ENCODE results near the gene PTPRS.
"Not testable (repeated sequence)": the region's sequence is repeated elsewhere in the genome, so short reads cannot be mapped to it uniquely, and the experiment has no call there.

PTPRS gene

GRCh38 chr19:5334366-5334739 lies 6.3 kb downstream of the PTPRS start:
- H3K27me3 ChIP-seq (ENCODE audit: control insufficient read depth in 2 of 2, insufficient read depth in 2 of 2, low read length in 2 of 2): peaks cover 9 to 13% of the 10 kb centered on the region in 2 donors
- H3K4me1 ChIP-seq (ENCODE audit: control insufficient read depth in 2 of 2, insufficient read depth in 2 of 2, low read length in 2 of 2): no peaks in the 10 kb centered on the region
- no peak overlapping the region for H3K9ac ChIP-seq (ENCODE audit: low read depth in 1 of 2, low read length in 2 of 2)
- H3K27ac ChIP-seq (ENCODE audit: low read depth in 2 of 2, low read length in 2 of 2): no peak overlapping the region
- no peaks in the 10 kb centered on the region for H3K36me3 ChIP-seq (ENCODE audit: control insufficient read depth in 2 of 2, insufficient read depth in 2 of 2, low read length in 2 of 2)
- no peaks in the 10 kb centered on the region for H3K9me3 ChIP-seq (ENCODE audit: control insufficient read depth in 2 of 2, low read length in 2 of 2)
- H3K4me3 ChIP-seq (ENCODE audit: low read length in 2 of 2): no peak overlapping the region

GRCh38 chr19:5333581-5334365 lies 6.8 kb downstream of the PTPRS start:
- no peak overlapping the region for H3K9ac ChIP-seq (ENCODE audit: low read depth in 1 of 2, low read length in 2 of 2)
- H3K36me3 ChIP-seq (ENCODE audit: control insufficient read depth in 2 of 2, insufficient read depth in 2 of 2, low read length in 2 of 2): no peaks in the 10 kb centered on the region
- H3K4me1 ChIP-seq (ENCODE audit: control insufficient read depth in 2 of 2, insufficient read depth in 2 of 2, low read length in 2 of 2): no peaks in the 10 kb centered on the region
- H3K27me3 ChIP-seq (ENCODE audit: control insufficient read depth in 2 of 2, insufficient read depth in 2 of 2, low read length in 2 of 2): peaks cover 9 to 13% of the 10 kb centered on the region in 2 donors
- H3K9me3 ChIP-seq (ENCODE audit: control insufficient read depth in 2 of 2, low read length in 2 of 2): no peaks in the 10 kb centered on the region
- H3K27ac ChIP-seq (ENCODE audit: low read depth in 2 of 2, low read length in 2 of 2): no peak overlapping the region
- no peak overlapping the region for H3K4me3 ChIP-seq (ENCODE audit: low read length in 2 of 2)

- H3K27me3 ChIP-seq (ENCODE audit: control insufficient read depth in 2 of 2, insufficient read depth in 2 of 2, low read length in 2 of 2): peaks cover 5 to 6% of the 10 kb centered on the region in 2 donors
- no peak overlapping the region for H3K27ac ChIP-seq (ENCODE audit: low read depth in 2 of 2, low read length in 2 of 2)
- H3K9ac ChIP-seq (ENCODE audit: low read depth in 1 of 2, low read length in 2 of 2): no peak overlapping the region
- H3K36me3 ChIP-seq (ENCODE audit: control insufficient read depth in 2 of 2, insufficient read depth in 2 of 2, low read length in 2 of 2): no peaks in the 10 kb centered on the region
- no peak overlapping the region for H3K4me3 ChIP-seq (ENCODE audit: low read length in 2 of 2)
- no peaks in the 10 kb centered on the region for H3K4me1 ChIP-seq (ENCODE audit: control insufficient read depth in 2 of 2, insufficient read depth in 2 of 2, low read length in 2 of 2)
- H3K9me3 ChIP-seq (ENCODE audit: control insufficient read depth in 2 of 2, low read length in 2 of 2): no peaks in the 10 kb centered on the region
Measured at GRCh38 chr19:5332501-5332900, 8.1 kb downstream of the PTPRS start.

GRCh38 chr19:5331790-5332189 lies 8.8 kb downstream of the PTPRS start:
- no peaks in the 10 kb centered on the region for H3K4me1 ChIP-seq (ENCODE audit: control insufficient read depth in 2 of 2, insufficient read depth in 2 of 2, low read length in 2 of 2)
- H3K36me3 ChIP-seq (ENCODE audit: control insufficient read depth in 2 of 2, insufficient read depth in 2 of 2, low read length in 2 of 2): no peaks in the 10 kb centered on the region
- H3K4me3 ChIP-seq (ENCODE audit: low read length in 2 of 2): no peak overlapping the region
- H3K27me3 ChIP-seq (ENCODE audit: control insufficient read depth in 2 of 2, insufficient read depth in 2 of 2, low read length in 2 of 2): peaks cover 3% of the 10 kb centered on the region in 2 donors
- H3K27ac ChIP-seq (ENCODE audit: low read depth in 2 of 2, low read length in 2 of 2): no peak overlapping the region
- H3K9me3 ChIP-seq (ENCODE audit: control insufficient read depth in 2 of 2, low read length in 2 of 2): no peaks in the 10 kb centered on the region
- no peak overlapping the region for H3K9ac ChIP-seq (ENCODE audit: low read depth in 1 of 2, low read length in 2 of 2)

- Histone ChIP-seq H3K9me3 (ENCODE audit: control insufficient read depth in 2 of 2, low read length in 2 of 2) (no peaks in the 10 kb centered on the region), H3K27ac (ENCODE audit: low read depth in 2 of 2, low read length in 2 of 2) (no peak overlapping the region), H3K27me3 (ENCODE audit: control insufficient read depth in 2 of 2, insufficient read depth in 2 of 2, low read length in 2 of 2) (peaks cover under 1 to 3% of the 10 kb centered on the region in 2 donors), H3K36me3 (ENCODE audit: control insufficient read depth in 2 of 2, insufficient read depth in 2 of 2, low read length in 2 of 2) (no peaks in the 10 kb centered on the region), H3K9ac (ENCODE audit: low read depth in 1 of 2, low read length in 2 of 2) (no peak overlapping the region), H3K4me1 (ENCODE audit: control insufficient read depth in 2 of 2, insufficient read depth in 2 of 2, low read length in 2 of 2) (no peaks in the 10 kb centered on the region), H3K4me3 (ENCODE audit: low read length in 2 of 2) (no peak overlapping the region)
Measured at GRCh38 chr19:5330307-5330720, 10.3 kb downstream of the PTPRS start.

- Histone ChIP-seq H3K4me3 (ENCODE audit: low read length in 2 of 2) (no peak overlapping the region), H3K4me1 (ENCODE audit: control insufficient read depth in 2 of 2, insufficient read depth in 2 of 2, low read length in 2 of 2) (no peaks in the 10 kb centered on the region), H3K27ac (ENCODE audit: low read depth in 2 of 2, low read length in 2 of 2) (no peak overlapping the region), H3K36me3 (ENCODE audit: control insufficient read depth in 2 of 2, insufficient read depth in 2 of 2, low read length in 2 of 2) (no peaks in the 10 kb centered on the region), H3K9me3 (ENCODE audit: control insufficient read depth in 2 of 2, low read length in 2 of 2) (peaks cover 0 to 3% of the 10 kb centered on the region in 2 donors), H3K9ac (ENCODE audit: low read depth in 1 of 2, low read length in 2 of 2) (no peak overlapping the region), H3K27me3 (ENCODE audit: control insufficient read depth in 2 of 2, insufficient read depth in 2 of 2, low read length in 2 of 2) (no peaks in the 10 kb centered on the region)
Measured at GRCh38 chr19:5329141-5329540, 11.5 kb downstream of the PTPRS start.

GRCh38 chr19:5328407-5328806 lies 12.2 kb downstream of the PTPRS start:
- H3K4me3 ChIP-seq (ENCODE audit: low read length in 2 of 2); H3K27me3 ChIP-seq (ENCODE audit: control insufficient read depth in 2 of 2, insufficient read depth in 2 of 2, low read length in 2 of 2); H3K27ac ChIP-seq (ENCODE audit: low read depth in 2 of 2, low read length in 2 of 2); H3K4me1 ChIP-seq (ENCODE audit: control insufficient read depth in 2 of 2, insufficient read depth in 2 of 2, low read length in 2 of 2); H3K9ac ChIP-seq (ENCODE audit: low read depth in 1 of 2, low read length in 2 of 2); H3K9me3 ChIP-seq (ENCODE audit: control insufficient read depth in 2 of 2, low read length in 2 of 2); H3K36me3 ChIP-seq (ENCODE audit: control insufficient read depth in 2 of 2, insufficient read depth in 2 of 2, low read length in 2 of 2): not testable (repeated sequence)

- Histone ChIP-seq H3K9me3 (ENCODE audit: control insufficient read depth in 2 of 2, low read length in 2 of 2) (peaks cover 0 to 3% of the 10 kb centered on the region in 2 donors), H3K4me1 (ENCODE audit: control insufficient read depth in 2 of 2, insufficient read depth in 2 of 2, low read length in 2 of 2) (no peaks in the 10 kb centered on the region), H3K4me3 (ENCODE audit: low read length in 2 of 2) (no peak overlapping the region)
Measured at GRCh38 chr19:5326986-5327623, 13.5 kb downstream of the PTPRS start.

GRCh38 chr19:5326545-5326944 lies 14.1 kb downstream of the PTPRS start:
- Histone ChIP-seq H3K27me3 (ENCODE audit: control insufficient read depth in 2 of 2, insufficient read depth in 2 of 2, low read length in 2 of 2) (no peaks in the 10 kb centered on the region), H3K9me3 (ENCODE audit: control insufficient read depth in 2 of 2, low read length in 2 of 2) (peaks cover 0 to 3% of the 10 kb centered on the region in 2 donors), H3K27ac (ENCODE audit: low read depth in 2 of 2, low read length in 2 of 2) (no peak overlapping the region), H3K9ac (ENCODE audit: low read depth in 1 of 2, low read length in 2 of 2) (no peak overlapping the region), H3K4me3 (ENCODE audit: low read length in 2 of 2) (no peak overlapping the region), H3K36me3 (ENCODE audit: control insufficient read depth in 2 of 2, insufficient read depth in 2 of 2, low read length in 2 of 2) (no peaks in the 10 kb centered on the region), H3K4me1 (ENCODE audit: control insufficient read depth in 2 of 2, insufficient read depth in 2 of 2, low read length in 2 of 2) (no peaks in the 10 kb centered on the region)

More at GRCh38 chr19:5326986-5327623, 13.5 kb downstream of the PTPRS start:
- H3K9ac ChIP-seq (ENCODE audit: low read depth in 1 of 2, low read length in 2 of 2): no peak overlapping the region
- no peaks in the 10 kb centered on the region for H3K27me3 ChIP-seq (ENCODE audit: control insufficient read depth in 2 of 2, insufficient read depth in 2 of 2, low read length in 2 of 2)
- no peaks in the 10 kb centered on the region for H3K36me3 ChIP-seq (ENCODE audit: control insufficient read depth in 2 of 2, insufficient read depth in 2 of 2, low read length in 2 of 2)
- no peak overlapping the region for H3K27ac ChIP-seq (ENCODE audit: low read depth in 2 of 2, low read length in 2 of 2)

GRCh38 chr19:5324947-5325346 lies 15.7 kb downstream of the PTPRS start:
- H3K27me3 ChIP-seq (ENCODE audit: control insufficient read depth in 2 of 2, insufficient read depth in 2 of 2, low read length in 2 of 2): no peaks in the 10 kb centered on the region
- H3K9me3 ChIP-seq (ENCODE audit: control insufficient read depth in 2 of 2, low read length in 2 of 2): peaks cover 0 to 3% of the 10 kb centered on the region in 2 donors
- no peaks in the 10 kb centered on the region for H3K4me1 ChIP-seq (ENCODE audit: control insufficient read depth in 2 of 2, insufficient read depth in 2 of 2, low read length in 2 of 2)
- no peak overlapping the region for H3K27ac ChIP-seq (ENCODE audit: low read depth in 2 of 2, low read length in 2 of 2)
- H3K4me3 ChIP-seq (ENCODE audit: low read length in 2 of 2): no peak overlapping the region
- no peak overlapping the region for H3K9ac ChIP-seq (ENCODE audit: low read depth in 1 of 2, low read length in 2 of 2)
- H3K36me3 ChIP-seq (ENCODE audit: control insufficient read depth in 2 of 2, insufficient read depth in 2 of 2, low read length in 2 of 2): no peaks in the 10 kb centered on the region
